Panc1 (cell line): ENCODE measurements around the gene WWOX. TPM values are rescaled to one million over a fixed set of nuclear protein-coding genes. Genes with fewer than 3 reads are reported as not detected.

ENCODE experiments used
- ATAC-seq: fragments of 200-7000 bp; cut with Tn5 transposase; 2 replicates; pipeline ENCODE4 v1.9.1; 2020; ENCODE audit warnings: mild to moderate bottlenecking, moderate library complexity
- BruUV-seq: library from RNA; stranded (reverse); fragments of 400-500 nt; replicated peaks from 2 replicates; lab custom pipeline; 2021; lab: Mats Ljungman, UMichigan
- CTCF ChIA-PET: fragments of 300-600 bp; sonication (Branson Sonifier 250); formaldehyde crosslinking; loops from one replicate; lab custom pipeline; 2022; ENCODE audit warnings: antibody characterized with exemption; lab: Charles Lee
- POLR2A ChIA-PET: fragments of 300-600 bp; sonication (Branson Sonifier 250); formaldehyde crosslinking; loops from one replicate; lab custom pipeline; 2022; ENCODE audit warnings: antibody characterized with exemption; lab: Charles Lee
- DNase-seq: peaks from one replicate; pipeline ENCODE4 v3.0.0-alpha.2; 2010; ENCODE audit warnings: low read depth, low spot score
- H3K27ac ChIP-seq: 2 replicates; pipeline ENCODE4 v1.5.1; 2011; ENCODE audit warnings: mild to moderate bottlenecking, low read length, inconsistent platforms
- H3K27me3 ChIP-seq: fragments of 200-500 bp; sonication (Bioruptor generic); 2 replicates; pipeline ENCODE4 v1.6.0; 2014; ENCODE audit warnings: low read length, inconsistent platforms; ENCODE audit not compliant: control insufficient read depth, insufficient read depth
- H3K36me3 ChIP-seq: fragments of 200-500 bp; sonication (Bioruptor generic); 2 replicates; pipeline ENCODE4 v1.5.1; 2014; ENCODE audit warnings: inconsistent platforms, mild to moderate bottlenecking, low read length, moderate library complexity; ENCODE audit not compliant: control insufficient read depth, insufficient read depth
- H3K4me1 ChIP-seq: 2 replicates; pipeline ENCODE4 v1.5.1; 2011; ENCODE audit warnings: inconsistent platforms, mild to moderate bottlenecking, low read length, moderate library complexity; ENCODE audit not compliant: control insufficient read depth, insufficient read depth
- H3K4me3 ChIP-seq, 2 experiments: 2 replicates each; pipeline ENCODE4 v1.5.1; 2011 to 2012; ENCODE audit warnings: low read depth in 2 of 2, low read length in 2 of 2, mild to moderate bottlenecking in 2 of 2, inconsistent platforms in 1 of 2, moderate library complexity in 1 of 2
- H3K9me3 ChIP-seq: fragments of 200-500 bp; sonication (Bioruptor generic); 2 replicates; pipeline ENCODE4 v1.5.1; 2014; ENCODE audit warnings: low read depth, mild to moderate bottlenecking, inconsistent platforms, low read length, moderate library complexity; ENCODE audit not compliant: control insufficient read depth, insufficient read depth
- CTCF ChIP-seq: fragments of 450-650 bp; IDR thresholded peaks from 2 replicates; pipeline ENCODE4 v1.5.1; 2017; ENCODE audit warnings: mild to moderate bottlenecking
- POLR2AphosphoS5 ChIP-seq: IDR thresholded peaks from 2 replicates; pipeline ENCODE4 v1.6.1; 2012; ENCODE audit warnings: mild to moderate bottlenecking, low read depth, low read length, moderate library complexity
- SIN3A ChIP-seq: IDR thresholded peaks from 2 replicates; pipeline ENCODE4 v1.6.1; 2012; ENCODE audit warnings: low read depth, mild to moderate bottlenecking, low read length, moderate library complexity, borderline replicate concordance; ENCODE audit not compliant: insufficient read depth
- TCF7L2 ChIP-seq: IDR thresholded peaks from 2 replicates; pipeline ENCODE4 v1.6.1; 2011; ENCODE audit warnings: mild to moderate bottlenecking, low read depth, low read length, inconsistent platforms
- in situ Hi-C: cut with HindIII; loops from 2 replicates; pipeline ENCODE4 v1.10.0; 2016; ENCODE audit warnings: low sequenced_read_pairs, low pct_unique_long_range_greater_than_20kb
- intact Hi-C: fragments of 100-400 bp; cut with micrococcal nuclease; formaldehyde crosslinking; loops from one replicate; pipeline ENCODE4 v1.10.0; 2022; ENCODE audit not compliant: unreplicated experiment
- total RNA-seq: library from RNA; stranded (reverse); gene quantifications from one replicate; pipeline ENCODE4 v1.2.1, GENCODE V29; 2021; ENCODE audit not compliant: unreplicated experiment
- TF ChIP-seq, protein P1 (sequence below), 2 experiments: IDR thresholded peaks; 2 replicates each; pipeline ENCODE4 v1.6.1; 2011 to 2012; ENCODE audit warnings: low read depth in 2 of 2, control low read depth in 1 of 2, low read length in 1 of 2, mild to moderate bottlenecking in 1 of 2, moderate library complexity in 1 of 2; ENCODE audit not compliant: insufficient read depth in 1 of 2

The WWOX gene
- total RNA-seq, 1 experiment from 2014 or later = 12.5 TPM

GRCh38 chr16:78205506-78205905 is 106.1 kb downstream of the WWOX start:
- Histone ChIP-seq H3K4me3 (no peak overlapping the region), H3K27me3 (no peaks in the 10 kb centered on the region), H3K27ac (no peak overlapping the region), H3K9me3 (no peaks in the 10 kb centered on the region), H3K36me3 (no peaks in the 10 kb centered on the region), H3K4me1 (no peaks in the 10 kb centered on the region; the same call in 1 of the 2 replicates)
- BruUV-seq = no TSS peak
- ChIA-PET POLR2A (no interaction called here), CTCF (no interaction called here)
- no peak for ATAC-seq
- in situ Hi-C loops = no loop called here
- intact Hi-C loops = no loop called here
- no peak for DNase-seq
- TF ChIP-seq, protein P1, sequence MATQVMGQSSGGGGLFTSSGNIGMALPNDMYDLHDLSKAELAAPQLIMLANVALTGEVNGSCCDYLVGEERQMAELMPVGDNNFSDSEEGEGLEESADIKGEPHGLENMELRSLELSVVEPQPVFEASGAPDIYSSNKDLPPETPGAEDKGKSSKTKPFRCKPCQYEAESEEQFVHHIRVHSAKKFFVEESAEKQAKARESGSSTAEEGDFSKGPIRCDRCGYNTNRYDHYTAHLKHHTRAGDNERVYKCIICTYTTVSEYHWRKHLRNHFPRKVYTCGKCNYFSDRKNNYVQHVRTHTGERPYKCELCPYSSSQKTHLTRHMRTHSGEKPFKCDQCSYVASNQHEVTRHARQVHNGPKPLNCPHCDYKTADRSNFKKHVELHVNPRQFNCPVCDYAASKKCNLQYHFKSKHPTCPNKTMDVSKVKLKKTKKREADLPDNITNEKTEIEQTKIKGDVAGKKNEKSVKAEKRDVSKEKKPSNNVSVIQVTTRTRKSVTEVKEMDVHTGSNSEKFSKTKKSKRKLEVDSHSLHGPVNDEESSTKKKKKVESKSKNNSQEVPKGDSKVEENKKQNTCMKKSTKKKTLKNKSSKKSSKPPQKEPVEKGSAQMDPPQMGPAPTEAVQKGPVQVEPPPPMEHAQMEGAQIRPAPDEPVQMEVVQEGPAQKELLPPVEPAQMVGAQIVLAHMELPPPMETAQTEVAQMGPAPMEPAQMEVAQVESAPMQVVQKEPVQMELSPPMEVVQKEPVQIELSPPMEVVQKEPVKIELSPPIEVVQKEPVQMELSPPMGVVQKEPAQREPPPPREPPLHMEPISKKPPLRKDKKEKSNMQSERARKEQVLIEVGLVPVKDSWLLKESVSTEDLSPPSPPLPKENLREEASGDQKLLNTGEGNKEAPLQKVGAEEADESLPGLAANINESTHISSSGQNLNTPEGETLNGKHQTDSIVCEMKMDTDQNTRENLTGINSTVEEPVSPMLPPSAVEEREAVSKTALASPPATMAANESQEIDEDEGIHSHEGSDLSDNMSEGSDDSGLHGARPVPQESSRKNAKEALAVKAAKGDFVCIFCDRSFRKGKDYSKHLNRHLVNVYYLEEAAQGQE (IDR thresholded peaks at IDR 0.05; ENCODE audit: insufficient read depth in 1 of 2, low read depth in 2 of 2, low read length in 1 of 2) = no peak
- TF ChIP-seq TCF7L2 (no peak), CTCF (no peak)

DNA sequence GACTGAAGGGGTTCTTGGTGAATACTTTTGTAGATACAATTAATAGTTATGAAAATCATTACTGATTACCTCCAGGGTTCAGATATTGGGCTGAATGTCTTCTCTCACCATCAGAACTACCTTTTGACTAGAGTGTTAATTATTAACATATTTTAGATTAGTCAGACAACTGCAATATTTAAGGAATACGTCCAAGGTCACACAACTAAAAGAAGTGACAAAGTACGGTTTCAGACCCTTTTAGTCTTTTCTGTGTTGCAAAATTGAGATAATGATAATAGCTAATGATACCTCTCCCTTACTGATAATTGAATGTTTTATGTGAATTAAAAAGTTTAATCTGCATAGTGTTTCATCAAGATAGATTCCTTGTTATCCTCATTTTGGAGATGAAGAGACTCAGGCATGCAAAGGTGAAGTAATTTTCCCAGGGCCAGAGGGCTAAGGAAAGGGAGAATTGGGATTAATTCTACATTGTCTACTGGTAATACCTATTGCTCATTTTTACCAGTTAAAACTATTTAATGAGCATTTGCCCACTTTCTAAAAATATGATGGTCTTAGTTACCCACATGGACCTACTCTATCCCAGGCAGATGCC is 107.3 kb downstream of the WWOX start:
- no peak overlapping the region for H3K4me3 ChIP-seq
- in situ Hi-C loops (no loop called here), intact Hi-C loops (no loop called here)
- no peaks in the 10 kb centered on the region; the same call in 1 of the 2 replicates for H3K4me1 ChIP-seq
- DNase-seq (no peak), ATAC-seq (no peak)
- ChIA-PET CTCF (no interaction called here), POLR2A (no interaction called here)
- H3K36me3 ChIP-seq = no peaks in the 10 kb centered on the region
- H3K27me3 ChIP-seq = no peaks in the 10 kb centered on the region
- no peak overlapping the region for H3K27ac ChIP-seq
- no peak for TF ChIP-seq TCF7L2
- no peak for TF ChIP-seq CTCF
- TF ChIP-seq POLR2AphosphoS5 = no peak
- TF ChIP-seq, protein P1 (IDR thresholded peaks at IDR 0.05; ENCODE audit: insufficient read depth in 1 of 2, low read depth in 2 of 2, low read length in 1 of 2) = no peak
- no peak for TF ChIP-seq SIN3A
- no peaks in the 10 kb centered on the region for H3K9me3 ChIP-seq
- no TSS peak for BruUV-seq
